HG03025 (cell line): ENCODE data around the gene KRTAP5-4.
"Not testable (repeated sequence)": the region's sequence is repeated elsewhere in the genome, so short reads cannot be mapped to it uniquely, and the experiment has no call there.

ENCODE experiments used
- ATAC-seq: cut with Tn5 transposase; IDR thresholded peaks from one replicate; pipeline ENCODE4 v1.9.1; 2021; ENCODE audit warnings: mild to moderate bottlenecking, moderate library complexity; ENCODE audit not compliant: unreplicated experiment, low FRiP score

Gene KRTAP5-4

GRCh38 chr11:1653541-1654387, 31.8 kb upstream of the KRTAP5-4 start:
- ATAC-seq, result no peak

GRCh38 chr11:1652771-1653540, 31.0 kb upstream of the KRTAP5-4 start:
- ATAC-seq, result no peak

- no peak for ATAC-seq
Measured at GRCh38 chr11:1652442-1652770, 30.5 kb upstream of the KRTAP5-4 start.

- ATAC-seq, result no peak
Measured at GRCh38 chr11:1652026-1652425, 30.1 kb upstream of the KRTAP5-4 start.

- ATAC-seq, result no peak
Measured at GRCh38 chr11:1651411-1651980, 29.6 kb upstream of the KRTAP5-4 start.

GRCh38 chr11:1650918-1651262, 29.0 kb upstream of the KRTAP5-4 start:
- ATAC-seq, result no peak

GRCh38 chr11:1650034-1650917, 28.3 kb upstream of the KRTAP5-4 start:
- no peak for ATAC-seq

- ATAC-seq, result no peak
Measured at GRCh38 chr11:1648653-1649420, 26.9 kb upstream of the KRTAP5-4 start.

GRCh38 chr11:1647901-1648652, 26.1 kb upstream of the KRTAP5-4 start:
- no peak for ATAC-seq

- not testable (repeated sequence) for ATAC-seq
Measured at GRCh38 chr11:1646540-1646939, 24.6 kb upstream of the KRTAP5-4 start.

- no peak for ATAC-seq
Measured at GRCh38 chr11:1645357-1645821, 23.5 kb upstream of the KRTAP5-4 start.

- no peak for ATAC-seq
Measured at GRCh38 chr11:1644601-1645356, 22.8 kb upstream of the KRTAP5-4 start.

GRCh38 chr11:1643146-1643690, 21.3 kb upstream of the KRTAP5-4 start:
- no peak for ATAC-seq

- no peak for ATAC-seq
Measured at GRCh38 chr11:1642288-1643145, 20.6 kb upstream of the KRTAP5-4 start.

- no peak for ATAC-seq
Measured at GRCh38 chr11:1641096-1641495, 19.2 kb upstream of the KRTAP5-4 start.

GRCh38 chr11:1640076-1640946, 18.4 kb upstream of the KRTAP5-4 start:
- ATAC-seq, result no peak
